ENCODE data around the gene TGM3.
A peak's percentile ranks its signal among the peaks of the same experiment; 100 is the strongest.

Gene TGM3

GRCh38 chr20:2330090-2330695, 34.4 kb downstream of the TGM3 start:
- no peak overlapping the region for H3K18ac ChIP-seq (ENCODE audit: low read length)

DNA sequence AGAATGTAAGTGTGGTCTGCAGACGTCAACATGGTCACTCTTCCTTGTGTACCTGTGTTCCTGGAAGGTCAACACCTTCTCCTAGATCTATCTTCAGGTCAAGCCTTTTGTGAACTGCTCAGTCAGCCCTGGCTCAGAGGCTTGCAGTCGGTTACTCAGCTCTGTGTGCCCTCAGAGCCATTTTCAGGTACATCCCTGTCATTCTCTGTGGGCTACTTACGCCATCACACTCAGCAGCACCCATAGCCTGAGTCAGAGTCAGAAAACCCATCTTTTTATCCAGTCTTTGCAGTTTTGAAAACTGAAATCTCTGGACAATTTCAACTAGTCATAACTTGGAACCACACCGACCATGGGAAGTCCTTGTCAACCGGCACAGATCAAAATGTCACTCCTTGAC, 35.3 kb downstream of the TGM3 start:
- no CpG with 5 or more reads among the region's 5 CpGs for WGBS (ENCODE audit: extremely low coverage, insufficient coverage, low lambda C conversion rate)
- H3K36me3 ChIP-seq (ENCODE audit: control insufficient read depth, insufficient read depth, low read length), result no peaks in the 10 kb centered on the region
- H2BK5ac ChIP-seq (ENCODE audit: low read length), result no peak overlapping the region
- no peak overlapping the region for H2BK120ac ChIP-seq (ENCODE audit: low read depth, low read length)
- no peak overlapping the region for H3K4me3 ChIP-seq (ENCODE audit: low read length)
- no peak overlapping the region for H2AK5ac ChIP-seq (ENCODE audit: low read length)
- no peak overlapping the region for H3K56ac ChIP-seq (ENCODE audit: low read length)
- H4K8ac ChIP-seq (ENCODE audit: low read depth, low read length), result no peak overlapping the region
- H3K9ac ChIP-seq (ENCODE audit: low read length), result no peak overlapping the region
- DNase-seq, result no peak
- H3K18ac ChIP-seq (ENCODE audit: low read length), result no peak overlapping the region
- no peak overlapping the region for H3K27ac ChIP-seq (ENCODE audit: low read depth, low read length)
- H3K27me3 ChIP-seq (ENCODE audit: insufficient read depth, low read length, poor library complexity), result no peaks in the 10 kb centered on the region
- H3K4me1 ChIP-seq (ENCODE audit: control insufficient read depth, low read depth, low read length), result no peaks in the 10 kb centered on the region
- H2BK15ac ChIP-seq (replicated peaks; ENCODE audit: low read depth), result no peak overlapping the region
- no peak overlapping the region for H3K4ac ChIP-seq (ENCODE audit: low read depth, low read length)
- no peaks in the 10 kb centered on the region for H3K79me1 ChIP-seq (ENCODE audit: low read length)
- H3K4me2 ChIP-seq (ENCODE audit: low read length), result no peak overlapping the region
- no peak overlapping the region for H3K23ac ChIP-seq (ENCODE audit: low read length)
- H3K79me2 ChIP-seq (ENCODE audit: control insufficient read depth, insufficient read depth, low read length), result no peaks in the 10 kb centered on the region
- no peak overlapping the region for H4K5ac ChIP-seq (ENCODE audit: low read length)

More at GRCh38 chr20:2330090-2330695, 34.4 kb downstream of the TGM3 start:
- H4K8ac ChIP-seq (ENCODE audit: low read depth, low read length), result no peak overlapping the region
- no peak overlapping the region for H3K9ac ChIP-seq (ENCODE audit: low read length)
- H3K79me2 ChIP-seq (ENCODE audit: control insufficient read depth, insufficient read depth, low read length), result no peaks in the 10 kb centered on the region
- H2BK5ac ChIP-seq (ENCODE audit: low read length), result no peak overlapping the region
- H3K23ac ChIP-seq (ENCODE audit: low read length), result no peak overlapping the region
- no CpG with 5 or more reads among the region's 3 CpGs for WGBS (ENCODE audit: extremely low coverage, insufficient coverage, low lambda C conversion rate)
- H2AK5ac ChIP-seq (ENCODE audit: low read length), result no peak overlapping the region
- no peak overlapping the region for H3K56ac ChIP-seq (ENCODE audit: low read length)
- H3K27me3 ChIP-seq (ENCODE audit: insufficient read depth, low read length, poor library complexity), result no peaks in the 10 kb centered on the region
- H2BK15ac ChIP-seq (replicated peaks; ENCODE audit: low read depth), result no peak overlapping the region
- no peaks in the 10 kb centered on the region for H3K79me1 ChIP-seq (ENCODE audit: low read length)
- H3K4ac ChIP-seq (ENCODE audit: low read depth, low read length), result no peak overlapping the region
- H4K5ac ChIP-seq (ENCODE audit: low read length), result no peak overlapping the region
- H3K4me2 ChIP-seq (ENCODE audit: low read length), result no peak overlapping the region
- no peaks in the 10 kb centered on the region for H3K4me1 ChIP-seq (ENCODE audit: control insufficient read depth, low read depth, low read length)
- DNase-seq, result peak; percentile 6
- no peak overlapping the region for H3K4me3 ChIP-seq (ENCODE audit: low read length)
- H3K36me3 ChIP-seq (ENCODE audit: control insufficient read depth, insufficient read depth, low read length), result no peaks in the 10 kb centered on the region
- no peak overlapping the region for H3K27ac ChIP-seq (ENCODE audit: low read depth, low read length)
- no peak overlapping the region for H2BK120ac ChIP-seq (ENCODE audit: low read depth, low read length)

GRCh38 chr20:2331901-2332565, 36.2 kb downstream of the TGM3 start:
- Histone ChIP-seq H2BK5ac (ENCODE audit: low read length) (no peak overlapping the region), H4K8ac (ENCODE audit: low read depth, low read length) (no peak overlapping the region), H4K5ac (ENCODE audit: low read length) (no peak overlapping the region), H2BK15ac (replicated peaks; ENCODE audit: low read depth) (no peak overlapping the region), H3K56ac (ENCODE audit: low read length) (no peak overlapping the region), H3K27me3 (ENCODE audit: insufficient read depth, low read length, poor library complexity) (no peaks in the 10 kb centered on the region), H3K4ac (ENCODE audit: low read depth, low read length) (no peak overlapping the region), H3K18ac (ENCODE audit: low read length) (no peak overlapping the region), H3K4me2 (ENCODE audit: low read length) (no peak overlapping the region), H3K4me3 (ENCODE audit: low read length) (no peak overlapping the region), H3K79me2 (ENCODE audit: control insufficient read depth, insufficient read depth, low read length) (no peaks in the 10 kb centered on the region), H3K36me3 (ENCODE audit: control insufficient read depth, insufficient read depth, low read length) (no peaks in the 10 kb centered on the region), H3K23ac (ENCODE audit: low read length) (no peak overlapping the region), H2AK5ac (ENCODE audit: low read length) (no peak overlapping the region), H3K79me1 (ENCODE audit: low read length) (no peaks in the 10 kb centered on the region), H2BK120ac (ENCODE audit: low read depth, low read length) (no peak overlapping the region), H3K4me1 (ENCODE audit: control insufficient read depth, low read depth, low read length) (no peaks in the 10 kb centered on the region), H3K27ac (ENCODE audit: low read depth, low read length) (no peak overlapping the region), H3K9ac (ENCODE audit: low read length) (no peak overlapping the region)
- no CpG with 5 or more reads among the region's 17 CpGs for WGBS (ENCODE audit: extremely low coverage, insufficient coverage, low lambda C conversion rate)
- no peak for DNase-seq

DNA sequence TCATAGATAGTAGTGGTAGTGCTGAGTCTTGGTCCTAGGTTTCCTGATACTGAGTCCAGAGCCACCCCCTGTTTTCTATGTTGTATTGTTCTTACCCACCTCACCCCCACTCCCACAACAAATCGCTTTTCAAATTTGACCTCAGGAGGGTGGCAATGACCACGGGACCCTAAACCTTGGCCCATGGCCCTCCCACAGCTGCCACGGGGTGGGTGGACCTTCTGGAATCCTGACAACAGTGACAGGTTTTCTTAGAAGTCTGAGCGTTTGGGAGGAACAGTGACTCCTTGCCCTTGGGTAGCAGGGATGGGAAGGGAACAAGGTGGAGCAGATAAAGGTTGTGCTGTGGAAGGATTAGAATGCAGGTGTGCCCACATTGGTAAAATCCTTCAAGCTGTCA, 36.9 kb downstream of the TGM3 start:
- H4K8ac ChIP-seq (ENCODE audit: low read depth, low read length), result no peak overlapping the region
- H2AK5ac ChIP-seq (ENCODE audit: low read length), result no peak overlapping the region
- H3K9ac ChIP-seq (ENCODE audit: low read length), result no peak overlapping the region
- no peak overlapping the region for H2BK15ac ChIP-seq (replicated peaks; ENCODE audit: low read depth)
- no peaks in the 10 kb centered on the region for H3K4me1 ChIP-seq (ENCODE audit: control insufficient read depth, low read depth, low read length)
- H3K4me3 ChIP-seq (ENCODE audit: low read length), result no peak overlapping the region
- no peak overlapping the region for H2BK120ac ChIP-seq (ENCODE audit: low read depth, low read length)
- no peaks in the 10 kb centered on the region for H3K27me3 ChIP-seq (ENCODE audit: insufficient read depth, low read length, poor library complexity)
- no peak overlapping the region for H3K23ac ChIP-seq (ENCODE audit: low read length)
- no peak overlapping the region for H3K4ac ChIP-seq (ENCODE audit: low read depth, low read length)
- no peak overlapping the region for H3K27ac ChIP-seq (ENCODE audit: low read depth, low read length)
- no peaks in the 10 kb centered on the region for H3K79me1 ChIP-seq (ENCODE audit: low read length)
- no peak overlapping the region for H2BK5ac ChIP-seq (ENCODE audit: low read length)
- no peak overlapping the region for H4K5ac ChIP-seq (ENCODE audit: low read length)
- H3K36me3 ChIP-seq (ENCODE audit: control insufficient read depth, insufficient read depth, low read length), result no peaks in the 10 kb centered on the region
- H3K4me2 ChIP-seq (ENCODE audit: low read length), result no peak overlapping the region
- no peak for DNase-seq
- H3K18ac ChIP-seq (ENCODE audit: low read length), result no peak overlapping the region
- no peak overlapping the region for H3K56ac ChIP-seq (ENCODE audit: low read length)
- no CpG with 5 or more reads among the region's 4 CpGs for WGBS (ENCODE audit: extremely low coverage, insufficient coverage, low lambda C conversion rate)
- no peaks in the 10 kb centered on the region for H3K79me2 ChIP-seq (ENCODE audit: control insufficient read depth, insufficient read depth, low read length)

- Histone ChIP-seq H3K4me2 (ENCODE audit: low read length) (no peak overlapping the region), H3K79me1 (ENCODE audit: low read length) (no peaks in the 10 kb centered on the region), H3K18ac (ENCODE audit: low read length) (no peak overlapping the region), H2BK15ac (replicated peaks; ENCODE audit: low read depth) (no peak overlapping the region), H4K8ac (ENCODE audit: low read depth, low read length) (no peak overlapping the region), H3K4me1 (ENCODE audit: control insufficient read depth, low read depth, low read length) (no peaks in the 10 kb centered on the region), H3K79me2 (ENCODE audit: control insufficient read depth, insufficient read depth, low read length) (no peaks in the 10 kb centered on the region), H3K9ac (ENCODE audit: low read length) (no peak overlapping the region), H2BK120ac (ENCODE audit: low read depth, low read length) (no peak overlapping the region), H3K23ac (ENCODE audit: low read length) (no peak overlapping the region), H3K36me3 (ENCODE audit: control insufficient read depth, insufficient read depth, low read length) (no peaks in the 10 kb centered on the region), H3K27me3 (ENCODE audit: insufficient read depth, low read length, poor library complexity) (no peaks in the 10 kb centered on the region), H3K27ac (ENCODE audit: low read depth, low read length) (no peak overlapping the region), H2BK5ac (ENCODE audit: low read length) (no peak overlapping the region), H4K5ac (ENCODE audit: low read length) (no peak overlapping the region), H2AK5ac (ENCODE audit: low read length) (no peak overlapping the region), H3K56ac (ENCODE audit: low read length) (no peak overlapping the region), H3K4me3 (ENCODE audit: low read length) (no peak overlapping the region), H3K4ac (ENCODE audit: low read depth, low read length) (no peak overlapping the region)
- DNase-seq, result no peak
- no CpG with 5 or more reads among the region's 6 CpGs for WGBS (ENCODE audit: extremely low coverage, insufficient coverage, low lambda C conversion rate)
Measured at GRCh38 chr20:2333821-2334220, 38.0 kb downstream of the TGM3 start.
